ENCODE data around the gene GRPEL1.
"Not testable (repeated sequence)": the region's sequence is repeated elsewhere in the genome, so short reads cannot be mapped to it uniquely, and the experiment has no call there.

GRPEL1 gene

DNA sequence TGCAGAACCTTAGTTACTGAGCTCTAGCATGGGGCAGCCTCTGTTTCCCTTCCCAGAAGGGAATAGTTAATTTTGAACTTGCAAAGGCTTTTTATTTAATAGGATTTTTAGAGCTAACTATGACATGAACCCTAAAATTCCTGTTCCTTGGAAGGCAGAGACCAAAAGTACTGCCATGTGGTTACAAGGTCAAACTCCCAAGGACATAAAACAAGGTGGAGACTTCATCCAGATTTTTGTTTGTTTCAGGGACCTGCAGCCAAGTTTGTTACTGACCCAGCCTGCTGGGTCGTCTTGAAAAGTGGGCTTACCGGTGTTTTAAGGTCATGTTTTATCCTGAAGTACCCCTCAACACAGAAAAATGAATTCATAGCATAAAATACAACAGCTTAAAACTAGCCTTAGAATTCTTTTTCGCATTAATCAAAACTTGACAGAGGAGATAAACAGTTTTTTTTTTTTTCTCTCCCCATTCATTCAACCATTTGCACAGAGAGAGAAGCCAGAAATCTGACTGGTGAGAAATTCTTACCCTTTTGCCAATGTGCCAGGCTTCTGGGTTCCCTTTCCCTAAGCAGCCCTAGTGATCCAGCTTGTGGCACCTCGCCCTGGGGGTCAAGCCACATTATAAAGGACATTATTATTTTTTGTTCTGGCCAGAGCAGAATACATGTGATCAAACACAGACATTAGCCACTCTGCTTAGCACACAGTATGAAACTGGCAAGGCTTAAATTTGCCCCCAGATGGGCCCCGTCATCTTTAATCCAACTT is 21.5 kb upstream of the GRPEL1 start:
- Histone ChIP-seq H3K9ac (ENCODE audit: low read length) (no peak overlapping the region), H4K8ac (ENCODE audit: low read depth, low read length) (no peak overlapping the region), H4K91ac (ENCODE audit: low read depth, low read length) (no peak overlapping the region), H3K79me1 (ENCODE audit: low read length) (no peaks in the 10 kb centered on the region), H3K27me3 (ENCODE audit: insufficient read depth, low read length) (no peaks in the 10 kb centered on the region), H2AFZ (ENCODE audit: insufficient read depth, low read length, poor library complexity) (no peak overlapping the region), H3K79me2 (ENCODE audit: control insufficient read depth, insufficient read depth, low read length, poor library complexity) (no peaks in the 10 kb centered on the region), H3K9me3 (ENCODE audit: insufficient read depth, low read depth, low read length) (no peaks in the 10 kb centered on the region), H3K14ac (ENCODE audit: low read length) (no peak overlapping the region), H3K4me2 (ENCODE audit: low read length) (no peak overlapping the region), H3K4ac (ENCODE audit: low read depth, low read length) (no peak overlapping the region), H3K36me3 (ENCODE audit: control insufficient read depth in 1 of 2, insufficient read depth in 2 of 2, low read length in 2 of 2) (no peaks in the 10 kb centered on the region), H2AK5ac (ENCODE audit: low read length) (no peak overlapping the region), H3K23ac (ENCODE audit: low read length) (no peak overlapping the region), H3K4me3 (ENCODE audit: low read depth, low read length) (no peak overlapping the region), H2BK12ac (ENCODE audit: low read length) (no peak overlapping the region), H4K12ac (ENCODE audit: low read depth, low read length) (no peak overlapping the region), H3K27ac (ENCODE audit: low read depth, low read length) (no peak overlapping the region), H2BK120ac (ENCODE audit: insufficient read depth, low read length, poor library complexity) (no peak overlapping the region), H3K4me1 (ENCODE audit: control insufficient read depth in 1 of 2, insufficient read depth in 2 of 2, low read length in 2 of 2) (no peaks in the 10 kb centered on the region), H2BK5ac (ENCODE audit: low read depth, low read length, poor library complexity) (no peak overlapping the region), H3K18ac (ENCODE audit: low read length) (no peak overlapping the region)
- WGBS (ENCODE audit: extremely low coverage, insufficient coverage, insufficient read length): no CpG with 5 or more reads among the region's 5 CpGs
- no peak for DNase-seq

DNA sequence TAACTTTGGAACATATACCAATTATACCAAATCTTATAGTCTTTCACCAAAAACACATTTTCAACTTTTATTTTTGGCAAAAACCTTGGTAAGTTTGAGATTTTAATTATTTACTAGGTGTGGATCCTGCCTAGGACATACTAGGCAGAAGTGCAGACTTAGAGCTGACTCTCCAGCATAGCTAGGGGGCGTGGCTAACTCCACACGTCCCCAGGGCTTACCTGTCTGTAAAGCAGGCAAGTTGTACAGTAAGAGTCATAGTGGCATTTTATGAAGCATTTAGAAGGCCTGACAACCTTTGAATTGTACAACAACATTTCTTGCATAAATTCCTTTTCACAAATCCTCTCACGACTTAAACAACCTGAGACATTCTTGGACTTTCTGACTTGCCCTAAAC is 19.2 kb upstream of the GRPEL1 start:
- Histone ChIP-seq H2BK12ac (ENCODE audit: low read length) (no peak overlapping the region), H3K9me3 (ENCODE audit: insufficient read depth, low read depth, low read length) (no peaks in the 10 kb centered on the region), H4K12ac (ENCODE audit: low read depth, low read length) (no peak overlapping the region), H3K27ac (ENCODE audit: low read depth, low read length) (no peak overlapping the region), H2BK120ac (ENCODE audit: insufficient read depth, low read length, poor library complexity) (no peak overlapping the region), H3K4ac (ENCODE audit: low read depth, low read length) (no peak overlapping the region), H4K91ac (ENCODE audit: low read depth, low read length) (no peak overlapping the region), H3K79me1 (ENCODE audit: low read length) (no peaks in the 10 kb centered on the region), H3K4me2 (ENCODE audit: low read length) (no peak overlapping the region), H3K79me2 (ENCODE audit: control insufficient read depth, insufficient read depth, low read length, poor library complexity) (no peaks in the 10 kb centered on the region), H3K4me1 (ENCODE audit: control insufficient read depth in 1 of 2, insufficient read depth in 2 of 2, low read length in 2 of 2) (no peaks in the 10 kb centered on the region), H3K9ac (ENCODE audit: low read length) (no peak overlapping the region), H3K23ac (ENCODE audit: low read length) (no peak overlapping the region), H3K4me3 (ENCODE audit: low read depth, low read length) (no peak overlapping the region), H2AFZ (ENCODE audit: insufficient read depth, low read length, poor library complexity) (no peak overlapping the region), H3K14ac (ENCODE audit: low read length) (no peak overlapping the region), H4K8ac (ENCODE audit: low read depth, low read length) (no peak overlapping the region), H3K27me3 (ENCODE audit: insufficient read depth, low read length) (peaks cover 3% of the 10 kb centered on the region), H3K36me3 (ENCODE audit: control insufficient read depth in 1 of 2, insufficient read depth in 2 of 2, low read length in 2 of 2) (no peaks in the 10 kb centered on the region), H3K18ac (ENCODE audit: low read length) (no peak overlapping the region), H2AK5ac (ENCODE audit: low read length) (no peak overlapping the region), H2BK5ac (ENCODE audit: low read depth, low read length, poor library complexity) (no peak overlapping the region)
- no CpG with 5 or more reads among the region's 3 CpGs for WGBS (ENCODE audit: extremely low coverage, insufficient coverage, insufficient read length)
- DNase-seq: no peak

DNA sequence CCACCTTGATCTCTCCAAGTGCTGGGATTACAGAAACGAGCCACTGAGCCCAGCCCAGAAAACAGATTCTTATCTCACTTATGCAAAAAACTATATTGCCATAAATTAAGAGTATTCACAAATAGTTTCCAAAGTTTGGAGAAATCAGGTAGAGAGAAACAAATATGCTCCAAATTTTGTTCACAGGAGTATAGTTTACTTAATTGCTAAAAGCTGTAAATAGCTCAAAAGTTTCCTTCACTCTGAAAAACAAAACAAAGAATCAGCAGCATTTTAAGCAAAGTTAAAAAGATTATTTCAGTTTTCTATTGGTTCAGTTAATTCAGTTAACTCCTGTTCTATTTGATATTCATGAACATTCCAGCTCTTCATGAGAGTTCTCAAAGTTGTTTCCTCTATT is 18.5 kb upstream of the GRPEL1 start:
- H3K9ac ChIP-seq (ENCODE audit: low read length): no peak overlapping the region

DNA sequence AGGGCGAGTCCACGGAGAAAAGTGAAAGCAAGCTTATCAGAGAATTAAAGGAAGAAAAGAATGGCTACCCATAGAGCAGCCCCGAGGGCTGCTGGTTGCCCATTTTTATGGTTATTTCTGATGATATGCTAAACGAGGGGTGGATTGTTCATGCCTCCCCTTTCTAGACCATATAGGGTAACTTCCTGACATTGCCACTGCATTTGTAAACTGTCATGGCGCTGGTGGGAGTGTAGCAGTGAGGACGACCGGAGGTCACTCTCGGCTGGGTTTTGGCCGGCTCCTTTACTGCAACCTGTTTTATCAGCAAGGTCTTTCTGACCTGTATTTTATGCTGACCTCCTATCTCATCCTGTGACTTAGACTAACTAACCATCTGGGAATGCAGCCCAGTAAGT is 16.7 kb upstream of the GRPEL1 start:
- H3K79me2 ChIP-seq (ENCODE audit: control insufficient read depth, insufficient read depth, low read length, poor library complexity); H3K79me1 ChIP-seq (ENCODE audit: low read length); DNase-seq; H3K9me3 ChIP-seq (ENCODE audit: insufficient read depth, low read depth, low read length); H3K27me3 ChIP-seq (ENCODE audit: insufficient read depth, low read length); H4K91ac ChIP-seq (ENCODE audit: low read depth, low read length); H2BK5ac ChIP-seq (ENCODE audit: low read depth, low read length, poor library complexity); H2AFZ ChIP-seq (ENCODE audit: insufficient read depth, low read length, poor library complexity); H3K14ac ChIP-seq (ENCODE audit: low read length); H2AK5ac ChIP-seq (ENCODE audit: low read length); H3K36me3 ChIP-seq (ENCODE audit: control insufficient read depth in 1 of 2, insufficient read depth in 2 of 2, low read length in 2 of 2); H3K4me1 ChIP-seq (ENCODE audit: control insufficient read depth in 1 of 2, insufficient read depth in 2 of 2, low read length in 2 of 2); H2BK120ac ChIP-seq (ENCODE audit: insufficient read depth, low read length, poor library complexity); H3K18ac ChIP-seq (ENCODE audit: low read length); H3K4me3 ChIP-seq (ENCODE audit: low read depth, low read length); H3K9ac ChIP-seq (ENCODE audit: low read length); H4K8ac ChIP-seq (ENCODE audit: low read depth, low read length); H3K23ac ChIP-seq (ENCODE audit: low read length); H3K4ac ChIP-seq (ENCODE audit: low read depth, low read length); H4K12ac ChIP-seq (ENCODE audit: low read depth, low read length); H3K4me2 ChIP-seq (ENCODE audit: low read length); H2BK12ac ChIP-seq (ENCODE audit: low read length); H3K27ac ChIP-seq (ENCODE audit: low read depth, low read length): not testable (repeated sequence)
- no CpG with 5 or more reads among the region's 9 CpGs for WGBS (ENCODE audit: extremely low coverage, insufficient coverage, insufficient read length)

More for the DNA sequence above, 18.5 kb upstream of the GRPEL1 start:
- WGBS (ENCODE audit: extremely low coverage, insufficient coverage, insufficient read length): no CpG with 5 or more reads among the region's 1 CpG
- Histone ChIP-seq H2BK12ac (ENCODE audit: low read length) (no peak overlapping the region), H3K79me2 (ENCODE audit: control insufficient read depth, insufficient read depth, low read length, poor library complexity) (no peaks in the 10 kb centered on the region), H3K27ac (ENCODE audit: low read depth, low read length) (no peak overlapping the region), H3K14ac (ENCODE audit: low read length) (no peak overlapping the region), H2BK120ac (ENCODE audit: insufficient read depth, low read length, poor library complexity) (no peak overlapping the region), H3K4me2 (ENCODE audit: low read length) (no peak overlapping the region), H2AK5ac (ENCODE audit: low read length) (no peak overlapping the region), H3K9me3 (ENCODE audit: insufficient read depth, low read depth, low read length) (no peaks in the 10 kb centered on the region), H3K4ac (ENCODE audit: low read depth, low read length) (no peak overlapping the region), H2BK5ac (ENCODE audit: low read depth, low read length, poor library complexity) (no peak overlapping the region), H2AFZ (ENCODE audit: insufficient read depth, low read length, poor library complexity) (no peak overlapping the region), H3K18ac (ENCODE audit: low read length) (no peak overlapping the region), H3K27me3 (ENCODE audit: insufficient read depth, low read length) (peaks cover 3% of the 10 kb centered on the region), H3K23ac (ENCODE audit: low read length) (no peak overlapping the region), H3K36me3 (ENCODE audit: control insufficient read depth in 1 of 2, insufficient read depth in 2 of 2, low read length in 2 of 2) (no peaks in the 10 kb centered on the region), H3K79me1 (ENCODE audit: low read length) (no peaks in the 10 kb centered on the region), H4K91ac (ENCODE audit: low read depth, low read length) (no peak overlapping the region), H3K4me1 (ENCODE audit: control insufficient read depth in 1 of 2, insufficient read depth in 2 of 2, low read length in 2 of 2) (peaks cover 0 to 2% of the 10 kb centered on the region in 2 experiments), H4K12ac (ENCODE audit: low read depth, low read length) (no peak overlapping the region), H3K4me3 (ENCODE audit: low read depth, low read length) (no peak overlapping the region), H4K8ac (ENCODE audit: low read depth, low read length) (no peak overlapping the region)
- DNase-seq: no peak
